ENCODE data around the gene RNGTT.
"Not testable (repeated sequence)": the region's sequence is repeated elsewhere in the genome, so short reads cannot be mapped to it uniquely, and the experiment has no call there.

The RNGTT gene

DNA sequence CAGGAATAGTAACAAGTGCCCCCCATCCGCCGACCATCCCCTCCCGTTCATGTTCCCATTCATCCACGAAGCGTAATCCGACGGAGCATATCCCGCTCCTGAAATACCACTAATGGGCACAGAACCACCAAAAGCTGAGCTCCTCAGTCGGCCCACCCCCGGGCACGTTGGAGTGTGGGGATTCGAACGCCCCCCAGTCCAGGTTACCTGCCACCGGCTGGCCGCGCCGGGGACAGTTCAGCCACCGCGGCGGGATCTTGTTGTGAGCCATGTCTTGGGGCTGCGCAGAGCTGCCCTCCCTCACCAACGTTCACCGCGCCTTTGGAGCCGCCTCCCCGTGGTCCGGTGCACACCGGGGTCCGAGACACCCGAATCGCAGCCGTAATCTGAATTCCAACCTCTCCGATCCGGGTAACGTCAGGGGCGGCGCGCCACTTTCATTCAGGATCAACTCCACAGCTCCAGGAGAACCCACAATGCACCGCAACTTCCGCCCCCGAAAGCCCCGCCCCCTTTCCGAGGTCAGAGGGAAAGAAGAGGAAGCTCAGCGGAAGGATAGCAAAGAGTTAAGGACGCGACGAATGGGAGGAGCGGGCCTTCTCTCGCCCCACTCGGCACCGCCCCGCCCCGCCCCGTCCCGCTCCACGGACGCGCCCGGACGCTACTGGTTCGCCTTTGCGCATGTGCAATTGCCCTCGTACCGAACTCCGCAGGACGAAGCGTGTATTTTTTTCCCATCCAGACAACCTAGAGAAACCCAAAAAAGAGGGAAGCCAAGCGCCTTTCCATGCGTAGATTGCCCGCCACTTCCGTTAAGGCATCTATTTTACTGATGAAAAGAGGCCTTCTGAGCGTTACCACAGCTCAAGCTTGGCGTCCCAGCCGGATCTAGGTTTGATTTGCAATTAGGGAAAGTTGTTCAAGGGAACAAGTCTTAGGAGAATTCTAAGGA, at the start of gene RNGTT:
Gene RNGTT, minus strand, starts transcription at position 480 of the 952 bp plus-strand sequence. Its CDS starts 209 bp downstream, at position 271.
- peak; percentile 96 to 97 for DNase-seq (ENCODE audit: low read depth in 2 of 2)

DNA sequence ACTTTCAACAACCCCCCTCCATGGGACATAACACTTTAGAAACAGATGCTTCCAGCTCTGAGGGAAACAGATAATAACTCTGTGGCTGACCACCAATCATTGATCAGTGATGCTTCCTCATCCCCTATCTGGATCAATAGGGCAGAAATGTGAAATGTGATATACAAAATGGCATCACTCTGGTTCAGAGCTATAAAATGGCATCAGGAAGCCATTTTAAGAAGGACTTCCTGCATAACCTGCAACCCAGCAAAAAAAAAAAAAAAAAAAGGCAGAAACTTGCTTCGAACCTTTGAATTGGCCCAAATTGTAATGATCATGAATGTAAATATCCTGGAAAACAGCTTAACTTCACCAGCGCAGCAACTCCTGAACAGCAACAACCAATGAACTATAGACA, 48.0 kb upstream of the RNGTT start:
- DNase-seq (ENCODE audit: low read depth in 2 of 2), result no peak

DNA sequence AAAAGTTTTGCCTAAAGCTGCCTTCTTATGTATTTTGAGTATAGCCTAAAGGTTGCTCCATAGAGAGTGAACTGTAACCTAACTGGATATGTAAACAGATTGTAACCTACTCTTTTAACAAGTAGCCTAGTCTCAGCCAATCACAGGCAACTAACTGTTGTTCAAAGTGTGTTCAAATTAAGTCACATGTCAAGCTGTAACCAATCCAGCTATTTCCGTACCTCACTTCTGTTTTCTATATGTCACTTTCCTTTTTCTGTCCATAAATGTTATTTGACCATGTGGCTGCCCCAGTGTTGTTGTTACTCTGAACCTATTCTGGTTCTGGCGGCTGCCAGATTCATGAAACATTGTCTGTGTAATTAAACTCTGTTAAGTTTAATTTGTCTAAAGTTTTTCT, 47.4 kb upstream of the RNGTT start:
- DNase-seq (ENCODE audit: low read depth in 2 of 2), result no peak

DNA sequence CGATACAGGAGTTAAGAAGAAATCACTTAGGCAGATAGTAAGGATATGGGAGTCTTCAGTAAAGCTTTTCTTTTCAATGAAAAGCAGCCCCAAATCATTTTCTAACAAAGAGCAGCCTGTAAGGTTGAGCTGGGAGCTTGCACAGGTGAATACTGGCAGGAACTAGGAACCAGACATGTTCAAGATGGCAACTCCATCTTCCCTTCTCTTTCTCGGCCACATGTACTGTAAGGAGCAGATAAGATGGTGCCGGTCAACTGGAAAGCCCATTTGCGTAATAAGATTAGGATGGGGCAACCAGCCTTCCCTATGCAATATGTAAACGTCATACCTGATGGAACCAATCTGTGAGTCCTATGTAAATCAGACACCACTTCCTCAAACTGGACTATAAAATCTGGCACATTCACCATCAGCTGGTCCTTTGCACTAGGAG, 46.2 kb upstream of the RNGTT start:
- DNase-seq (ENCODE audit: low read depth in 2 of 2), result no peak

DNA sequence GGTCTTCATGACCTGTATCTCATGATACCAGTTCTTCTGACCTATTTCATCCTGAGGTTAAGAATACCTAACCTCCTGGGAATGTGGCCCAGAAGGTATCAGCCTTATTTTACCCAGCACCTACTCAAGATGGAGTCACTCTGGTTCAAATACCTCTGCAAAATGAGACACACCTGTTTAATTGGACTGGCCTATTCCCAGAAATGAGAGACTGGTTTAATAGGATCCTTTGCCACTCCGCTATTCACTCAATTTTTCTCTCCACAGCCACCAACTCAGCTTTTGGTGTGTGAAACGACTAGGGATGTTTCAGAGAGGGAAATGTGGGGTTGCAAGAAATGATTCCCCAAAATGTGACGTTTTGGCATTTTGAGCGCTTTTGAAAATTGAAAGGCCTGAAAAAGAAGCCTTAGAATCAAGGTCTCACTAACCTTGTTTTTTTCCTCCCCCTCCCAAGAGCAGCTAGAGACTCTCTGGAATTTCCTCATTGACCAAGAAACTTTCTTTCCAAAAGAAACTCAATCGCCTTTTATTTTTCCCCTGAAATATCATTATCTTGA, 45.5 kb upstream of the RNGTT start:
- no peak for DNase-seq (ENCODE audit: low read depth in 2 of 2)

DNA sequence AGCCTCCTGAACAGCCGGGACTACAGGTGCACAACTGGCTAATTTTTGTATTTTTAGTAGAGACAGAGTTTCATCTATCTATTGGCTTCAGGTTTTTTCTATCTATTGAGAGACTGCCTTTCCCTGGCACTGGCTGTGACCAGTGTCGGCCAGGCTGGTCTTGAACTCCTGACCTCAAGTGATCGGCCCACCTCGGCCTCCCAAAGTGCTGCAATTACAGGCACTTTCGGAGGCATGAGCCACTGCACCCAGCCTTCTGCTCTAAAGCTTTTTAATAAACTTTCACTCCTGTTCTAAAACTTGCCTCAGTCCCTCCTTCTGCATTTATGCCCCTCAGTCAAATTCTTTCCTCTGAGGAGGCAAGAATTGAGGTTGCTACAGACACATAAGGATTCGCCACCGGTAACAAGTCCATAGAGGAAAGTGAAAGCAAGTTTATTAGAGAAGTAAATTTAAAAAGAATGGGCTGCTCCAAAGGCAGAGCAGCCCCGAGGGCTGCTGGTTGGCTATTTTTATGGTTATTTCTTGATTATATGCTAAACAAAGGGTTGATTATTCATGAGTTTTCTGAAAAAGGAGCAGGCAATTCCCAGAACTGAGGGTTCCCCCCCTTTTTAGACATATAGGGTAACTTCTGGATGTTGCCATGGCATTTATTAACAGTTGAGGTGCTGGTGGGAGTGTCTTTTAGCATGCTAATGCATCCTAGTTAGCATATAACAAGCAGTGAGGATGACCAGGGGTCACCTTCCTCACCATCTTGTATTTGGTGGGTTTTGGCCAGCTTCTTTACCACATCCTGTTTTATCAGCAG, 44.8 kb upstream of the RNGTT start:
- no peak for DNase-seq (ENCODE audit: low read depth in 2 of 2)

DNA sequence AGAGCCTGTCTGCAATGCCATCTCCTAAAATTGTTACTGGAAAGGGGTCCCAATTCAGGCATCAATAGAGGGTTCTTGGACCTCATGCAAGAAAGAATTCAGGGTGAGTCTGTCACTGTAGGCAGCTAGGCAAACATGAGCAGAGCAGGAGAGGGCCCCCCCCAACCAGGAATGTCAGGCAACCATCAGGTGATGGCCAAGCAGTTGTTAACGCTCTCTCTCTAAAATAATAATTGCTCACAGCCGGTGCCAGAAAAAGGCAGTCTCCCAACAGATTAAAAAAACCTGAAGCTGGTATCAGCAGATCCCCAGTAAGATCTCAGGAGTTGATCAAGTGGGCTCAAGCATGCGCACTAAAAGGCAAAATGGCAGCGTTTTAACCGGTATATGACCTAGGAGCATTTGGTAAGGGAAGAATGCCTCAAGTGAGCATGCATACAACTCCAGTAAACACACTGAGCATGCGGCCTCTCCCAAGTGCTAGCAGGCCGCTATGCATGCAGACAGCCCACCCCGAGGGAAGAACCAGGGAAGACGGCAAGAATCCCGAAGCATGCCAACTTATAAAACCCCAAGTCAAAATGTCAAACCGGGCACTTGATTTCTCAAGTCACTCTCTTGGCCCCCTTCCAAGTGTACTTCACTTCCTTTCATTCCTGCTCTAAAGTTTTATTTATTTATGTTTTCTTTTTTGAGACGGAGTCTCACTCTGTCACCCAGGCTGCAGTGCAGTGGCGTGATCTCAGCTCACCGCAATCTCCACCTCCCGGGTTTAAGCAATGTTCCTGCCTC, 44.0 kb upstream of the RNGTT start:
- DNase-seq (ENCODE audit: low read depth in 2 of 2), result no peak

DNA sequence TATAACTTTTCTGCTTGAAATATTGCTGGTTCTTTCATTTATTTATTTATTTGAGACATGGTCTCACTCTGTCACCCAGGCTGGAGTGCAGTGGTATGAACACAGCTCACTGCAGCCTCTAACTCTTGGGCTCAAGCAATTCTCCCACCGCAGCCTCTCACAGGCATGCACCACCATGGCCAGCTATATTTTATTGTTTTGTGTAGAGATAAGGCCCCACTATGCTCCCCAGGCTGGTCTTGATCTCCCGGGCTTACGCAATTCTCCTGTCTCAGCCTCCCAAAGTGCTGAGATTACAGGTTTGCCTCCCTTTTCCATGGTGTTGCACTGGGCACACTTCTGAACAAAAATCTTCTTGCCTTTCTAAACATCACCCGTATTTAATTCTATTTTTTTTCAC, 39.1 kb upstream of the RNGTT start:
- no peak for DNase-seq (ENCODE audit: low read depth in 2 of 2)

DNA sequence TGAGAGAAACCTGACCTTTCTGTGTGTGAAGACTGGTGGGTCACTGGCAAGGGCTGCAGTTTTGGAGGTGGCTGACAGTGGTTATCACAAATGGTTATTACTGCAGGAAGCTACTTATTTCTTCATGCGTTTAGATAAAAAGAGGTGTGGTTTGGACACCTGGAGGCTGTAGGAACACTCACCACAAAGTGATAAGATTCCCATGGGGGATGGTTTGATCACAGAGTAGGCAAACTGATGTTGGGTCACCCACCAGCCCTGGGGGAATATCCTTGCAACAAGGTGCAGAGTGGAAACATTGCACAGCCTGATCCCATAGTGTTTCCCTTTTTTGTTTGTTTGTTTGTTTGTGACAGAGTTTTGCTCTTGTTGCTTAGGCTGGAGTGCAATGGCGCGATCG, 33.9 kb upstream of the RNGTT start:
- DNase-seq (ENCODE audit: low read depth in 2 of 2), result no peak

DNA sequence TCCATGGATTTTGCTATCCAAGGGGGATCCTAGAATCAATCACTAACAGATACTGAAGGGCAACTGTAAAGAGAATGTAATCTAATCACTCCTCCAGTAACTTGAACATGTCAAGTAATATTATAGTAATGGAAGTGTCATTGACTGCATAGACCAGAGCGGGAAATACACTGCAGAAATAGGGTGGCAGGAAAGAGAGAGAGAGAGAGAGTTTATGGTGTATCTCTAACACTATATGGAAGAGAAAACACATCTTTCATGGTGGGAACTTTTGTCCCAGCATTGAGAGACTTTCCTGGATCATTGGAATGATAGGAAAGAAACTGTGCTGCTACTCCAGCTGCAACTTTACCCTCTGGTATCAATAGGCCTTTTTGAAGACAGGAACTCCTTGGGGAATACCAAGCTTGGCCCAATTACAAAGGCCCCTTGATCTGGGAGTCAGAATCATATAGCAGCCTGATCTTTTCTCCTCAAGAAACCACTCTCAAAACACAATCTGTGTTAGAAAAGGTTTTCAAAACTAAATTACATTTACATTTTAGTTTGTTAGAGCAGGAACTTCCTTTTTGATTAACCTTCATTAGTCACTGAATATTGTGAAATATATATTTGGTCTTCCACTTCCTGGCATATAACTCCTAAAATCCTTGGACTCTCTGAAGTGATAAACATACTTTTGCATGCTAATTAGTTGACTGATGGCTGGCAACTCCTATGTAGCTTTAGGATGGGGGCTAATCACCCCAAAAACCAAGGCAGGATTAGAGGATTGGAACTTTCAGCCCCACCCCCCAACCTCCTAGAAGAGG, 29.5 kb upstream of the RNGTT start:
- DNase-seq (ENCODE audit: low read depth in 2 of 2), result no peak

DNA sequence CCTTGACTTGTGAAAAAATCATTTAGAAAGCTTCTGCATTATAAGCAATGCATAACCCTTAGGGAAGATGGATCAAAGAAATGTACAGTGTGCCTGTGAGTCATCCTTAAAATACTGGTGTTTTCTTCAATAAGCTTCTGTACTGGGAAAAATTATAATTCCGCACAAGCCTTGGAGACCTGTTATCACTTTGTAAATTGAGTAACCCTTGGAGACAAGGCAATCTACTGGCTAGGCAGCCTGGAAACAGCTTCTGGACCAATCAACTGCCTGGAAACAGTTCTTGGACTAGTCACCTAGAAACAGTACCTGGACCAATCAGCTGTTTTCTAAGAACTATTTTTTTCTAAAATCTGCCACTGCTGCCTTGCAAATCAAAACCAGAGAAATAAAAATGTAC, 25.8 kb upstream of the RNGTT start:
- DNase-seq (ENCODE audit: low read depth in 2 of 2), result no peak

DNA sequence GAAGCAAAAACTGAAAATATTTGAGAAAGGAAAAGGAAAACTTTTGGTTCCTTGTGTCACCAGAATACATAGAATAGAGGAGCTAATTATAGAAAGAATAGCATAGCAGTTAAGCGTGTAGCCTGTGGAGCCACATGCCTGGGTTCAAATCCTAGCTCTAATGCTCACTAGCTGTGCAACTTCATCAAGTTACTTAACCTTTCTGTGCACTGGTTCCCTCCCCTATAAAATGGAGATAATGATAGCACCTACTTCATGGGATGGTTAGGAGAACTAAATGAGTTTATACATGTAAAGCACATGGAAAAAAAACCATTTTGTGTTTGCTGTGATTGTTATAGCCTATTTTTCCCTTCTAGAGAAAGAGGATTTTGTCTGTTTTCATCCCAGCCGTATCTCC, 24.5 kb upstream of the RNGTT start:
- no peak for DNase-seq (ENCODE audit: low read depth in 2 of 2)

DNA sequence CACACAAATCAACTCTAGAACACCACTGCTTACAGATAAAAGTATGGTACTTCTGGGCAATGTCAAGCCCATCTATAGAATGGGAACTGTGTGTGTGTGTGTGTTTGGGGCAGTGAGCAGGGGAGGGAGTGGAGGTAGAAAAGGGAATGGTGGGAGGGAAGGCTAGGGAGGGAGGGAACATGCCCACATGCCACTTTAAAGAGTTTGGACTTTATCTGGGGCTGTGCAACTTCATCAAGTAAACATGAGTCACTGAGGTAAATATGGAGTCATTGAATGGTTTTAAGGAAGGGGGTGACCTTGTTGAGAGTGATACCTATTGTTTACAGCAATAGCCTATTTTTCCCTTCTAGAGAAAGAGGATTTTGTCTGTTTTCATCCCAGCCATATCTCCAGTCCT, 22.5 kb upstream of the RNGTT start:
- DNase-seq (ENCODE audit: low read depth in 2 of 2), result no peak

DNA sequence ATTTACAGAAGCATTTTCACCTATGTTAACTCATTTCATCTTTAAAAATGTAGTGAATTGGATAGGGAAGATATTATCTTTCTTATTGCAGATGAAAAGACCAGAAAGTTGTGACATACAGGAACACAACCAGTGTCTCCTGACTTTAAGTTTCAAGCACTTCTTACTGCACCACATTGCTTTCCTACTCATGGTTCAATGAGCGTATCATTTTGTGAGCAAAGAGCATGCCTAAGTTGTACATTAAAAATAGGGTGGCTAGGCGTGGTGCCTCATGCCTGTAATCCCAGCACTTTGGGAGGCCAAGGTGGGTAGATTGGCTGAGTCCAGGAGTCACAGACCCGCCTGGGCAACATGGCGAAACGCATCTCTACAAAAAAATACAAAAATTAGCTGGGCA, 21.2 kb upstream of the RNGTT start:
- DNase-seq (ENCODE audit: low read depth in 2 of 2), result no peak

DNA sequence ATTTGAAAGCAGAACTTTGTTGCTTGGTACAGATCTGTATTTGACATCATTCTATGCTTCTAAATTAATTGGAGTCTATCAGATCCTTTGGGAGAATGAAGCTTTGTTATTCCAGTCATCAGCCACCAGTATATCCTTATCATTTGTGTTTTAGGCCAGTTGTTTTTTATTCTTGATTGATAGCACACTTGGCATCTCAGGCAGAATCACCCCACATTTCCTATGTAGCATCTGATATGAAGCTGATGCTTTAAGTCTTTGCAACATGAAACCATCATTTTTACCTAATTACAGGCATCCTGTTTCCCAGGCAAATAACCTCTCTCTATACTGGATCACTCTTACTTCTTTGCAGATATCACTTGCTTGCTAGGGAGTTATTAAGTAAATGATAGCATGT, 20.7 kb upstream of the RNGTT start:
- DNase-seq (ENCODE audit: low read depth in 2 of 2), result no peak

DNA sequence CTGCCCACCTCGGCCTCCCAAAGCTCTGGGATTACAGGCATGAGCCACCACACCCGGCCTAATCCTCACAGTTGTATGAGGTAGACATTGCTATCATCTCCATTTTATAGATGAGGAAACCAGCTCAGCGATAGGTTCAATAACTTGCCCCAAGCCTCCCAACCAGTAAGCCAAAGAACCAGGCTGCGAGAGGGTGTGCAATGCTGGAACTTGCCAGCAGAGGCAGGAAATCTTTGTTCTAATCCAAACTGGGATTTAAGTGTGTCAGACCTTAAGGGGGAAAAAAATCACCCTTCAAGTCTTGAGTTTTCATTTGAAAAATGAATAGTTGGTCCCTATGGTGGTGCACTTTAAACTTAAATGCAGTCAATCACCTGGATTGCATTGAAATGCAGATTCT, 20.1 kb upstream of the RNGTT start:
- no peak for DNase-seq (ENCODE audit: low read depth in 2 of 2)

DNA sequence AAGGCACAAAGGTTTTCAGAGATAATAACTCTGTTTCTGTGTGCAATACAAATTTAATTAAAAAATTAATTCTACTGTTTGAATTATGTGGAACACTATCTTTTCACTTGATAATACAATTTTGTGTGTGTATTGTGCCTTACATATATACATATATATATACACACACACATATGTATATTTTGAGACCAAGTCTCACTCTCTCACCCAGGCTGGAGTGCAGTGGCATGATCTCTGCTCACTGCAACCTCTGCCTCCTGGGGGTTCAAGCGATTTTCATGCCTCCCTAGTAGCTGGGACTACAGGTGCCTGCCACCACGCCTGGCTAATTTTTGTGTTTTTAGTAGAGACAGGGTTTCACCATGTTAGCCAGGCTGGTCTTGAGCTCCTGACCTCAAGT, 19.7 kb upstream of the RNGTT start:
- DNase-seq (ENCODE audit: low read depth in 2 of 2), result not testable (repeated sequence)

DNA sequence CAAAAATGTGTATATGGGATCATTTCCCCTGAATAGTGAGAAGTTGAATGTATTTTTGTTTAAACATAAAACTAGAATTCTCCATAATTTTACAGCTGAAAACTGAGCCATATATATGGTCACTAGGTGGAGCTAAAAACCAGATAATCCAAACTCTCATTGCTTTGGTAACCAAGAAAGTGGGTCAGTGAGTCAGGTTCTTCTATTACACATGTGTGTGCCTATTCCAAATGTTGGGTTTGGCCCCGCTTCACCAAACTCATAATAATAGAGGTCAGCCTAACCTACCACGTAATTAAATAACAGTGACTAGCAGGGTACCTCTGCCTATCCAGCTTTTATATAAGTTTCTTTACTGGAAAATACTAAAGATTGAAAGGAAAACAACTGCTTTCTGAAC, 19.3 kb upstream of the RNGTT start:
- DNase-seq (ENCODE audit: low read depth in 2 of 2), result no peak

DNA sequence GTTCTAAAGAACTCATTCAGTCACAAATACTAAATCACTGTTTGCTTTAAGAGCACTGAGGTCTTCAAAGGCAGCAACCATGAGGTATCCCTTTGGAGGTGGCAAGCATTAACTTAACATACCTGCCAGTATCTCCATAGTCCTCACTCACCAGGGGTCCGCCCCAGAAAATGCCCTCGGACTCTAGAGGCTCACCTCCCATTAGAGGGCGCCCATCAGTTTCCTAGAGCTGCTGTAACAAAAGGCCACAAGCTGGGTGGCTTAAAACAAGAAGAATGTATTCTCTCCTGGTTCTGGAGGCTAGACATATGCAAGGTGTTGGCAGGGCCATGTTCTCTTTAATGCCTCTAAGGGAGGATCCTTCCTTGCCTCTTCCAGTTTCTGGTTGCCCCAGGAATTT, 12.0 kb upstream of the RNGTT start:
- DNase-seq (ENCODE audit: low read depth in 2 of 2), result no peak

DNA sequence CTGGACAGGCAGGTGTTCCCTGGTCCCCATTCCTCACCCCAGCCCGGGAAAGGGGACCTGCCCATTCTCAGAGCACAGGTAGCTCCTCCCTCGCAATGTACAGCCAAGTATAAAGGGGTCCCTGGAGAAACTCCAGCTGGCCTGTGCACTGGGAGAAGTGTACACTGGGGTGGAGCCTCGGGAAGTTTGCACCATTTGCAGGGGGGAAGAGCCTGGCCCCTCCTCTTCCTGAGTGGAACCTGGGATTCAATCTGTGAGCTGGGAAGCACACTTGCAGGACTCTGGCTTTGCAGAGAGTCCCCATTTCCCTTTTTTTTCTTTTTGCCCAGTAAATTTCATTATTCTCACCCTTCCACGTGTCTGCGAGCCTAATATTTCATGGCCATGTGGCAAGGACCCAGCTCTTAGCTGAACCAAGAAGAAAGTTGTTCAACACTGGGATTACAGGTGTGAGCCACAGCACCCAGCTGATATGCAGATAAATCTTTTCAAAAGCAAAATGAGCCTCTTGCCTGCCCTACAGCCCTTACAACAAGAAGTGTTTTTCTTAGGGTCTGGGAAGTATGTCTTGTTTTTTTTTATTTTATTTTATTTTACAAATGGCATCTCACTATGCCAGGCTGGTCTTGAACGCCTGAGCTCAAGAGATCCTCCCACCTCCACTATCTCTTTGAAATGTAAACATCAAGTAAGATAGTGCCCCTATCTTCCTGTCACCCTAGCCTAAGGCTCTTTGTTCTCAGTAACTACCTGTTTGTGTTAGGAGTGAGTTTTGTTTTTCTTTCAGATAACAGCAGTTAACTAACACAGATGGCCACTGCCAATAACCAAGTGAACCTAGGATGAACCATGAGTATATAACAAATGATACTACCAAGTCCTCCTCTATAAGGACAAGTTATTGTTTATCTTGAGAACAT, 9.3 kb upstream of the RNGTT start:
- DNase-seq (ENCODE audit: low read depth in 2 of 2), result no peak

All from stimulated activated CD8-positive, alpha-beta memory T cell treated with anti-CD3 and anti-CD28 coated beads, Interleukin-15, amount 100 ng/mL, for 4 hours (primary cell).